ENCODE measurements around the gene PRDM16. TPM values are rescaled to one million over a fixed set of nuclear protein-coding genes. Genes with fewer than 3 reads are reported as not detected.

PRDM16 gene
- total and polyA plus RNA-seq, 2 experiments from 2014 or later, result 41.8 to 55.8 TPM

- Histone ChIP-seq H3K36me3 (no peaks in the 10 kb centered on the region), H3K4me1 (ENCODE audit: low read depth) (peaks cover 8% of the 10 kb centered on the region), H3K9me3 (ENCODE audit: low read depth) (no peaks in the 10 kb centered on the region), H3K4me3 (no peak overlapping the region), H3K27ac (no peak overlapping the region), H3K27me3 (no peaks in the 10 kb centered on the region)
- no peak for TF ChIP-seq CTCF (IDR thresholded peaks at IDR 0.05; ENCODE audit: low read depth, low read length)
- DNase-seq (ENCODE audit: low read depth in 1 of 2, low spot score in 1 of 2), result no peak
These were observed 329.6 kb downstream of the PRDM16 start for GRCh38 chr1:3398396-3399140.

GRCh38 chr1:3399732-3400131 is 330.7 kb downstream of the PRDM16 start:
- Histone ChIP-seq H3K27ac (no peak overlapping the region), H3K27me3 (no peaks in the 10 kb centered on the region), H3K36me3 (peaks cover 4% of the 10 kb centered on the region), H3K9me3 (ENCODE audit: low read depth) (no peaks in the 10 kb centered on the region), H3K4me1 (ENCODE audit: low read depth) (no peaks in the 10 kb centered on the region), H3K4me3 (no peak overlapping the region)
- no peak for DNase-seq (ENCODE audit: low read depth in 1 of 2, low spot score in 1 of 2)
- TF ChIP-seq CTCF (IDR thresholded peaks at IDR 0.05; ENCODE audit: low read depth, low read length), result no peak

GRCh38 chr1:3401585-3402257 is 332.7 kb downstream of the PRDM16 start:
- Histone ChIP-seq H3K27ac (no peak overlapping the region), H3K36me3 (peaks cover 14% of the 10 kb centered on the region), H3K4me3 (no peak overlapping the region), H3K27me3 (no peaks in the 10 kb centered on the region), H3K9me3 (ENCODE audit: low read depth) (no peaks in the 10 kb centered on the region), H3K4me1 (ENCODE audit: low read depth) (no peaks in the 10 kb centered on the region)
- no peak for TF ChIP-seq CTCF (IDR thresholded peaks at IDR 0.05; ENCODE audit: low read depth, low read length)
- no peak for DNase-seq (ENCODE audit: low read depth in 1 of 2, low spot score in 1 of 2)

GRCh38 chr1:3402258-3403010 is 333.4 kb downstream of the PRDM16 start:
- Histone ChIP-seq H3K9me3 (ENCODE audit: low read depth) (no peaks in the 10 kb centered on the region), H3K27me3 (no peaks in the 10 kb centered on the region), H3K36me3 (peaks cover 21% of the 10 kb centered on the region), H3K27ac (no peak overlapping the region), H3K4me1 (ENCODE audit: low read depth) (no peaks in the 10 kb centered on the region), H3K4me3 (no peak overlapping the region)
- TF ChIP-seq CTCF (IDR thresholded peaks at IDR 0.05; ENCODE audit: low read depth, low read length), result no peak
- no peak for DNase-seq (ENCODE audit: low read depth in 1 of 2, low spot score in 1 of 2)

- Histone ChIP-seq H3K27me3 (no peaks in the 10 kb centered on the region), H3K4me1 (ENCODE audit: low read depth) (no peaks in the 10 kb centered on the region), H3K9me3 (ENCODE audit: low read depth) (no peaks in the 10 kb centered on the region), H3K27ac (no peak overlapping the region), H3K36me3 (peaks cover 21% of the 10 kb centered on the region), H3K4me3 (no peak overlapping the region)
- no peak for TF ChIP-seq CTCF (IDR thresholded peaks at IDR 0.05; ENCODE audit: low read depth, low read length)
- no peak for DNase-seq (ENCODE audit: low read depth in 1 of 2, low spot score in 1 of 2)
These were observed 334.0 kb downstream of the PRDM16 start for GRCh38 chr1:3403011-3403345.

All from cardiac muscle cell (in vitro differentiated cells and primary cell).